Loucy (cell line): Measurements from ENCODE around the gene MALRD1.

ENCODE experiments used
- CTCF ChIP-seq: fragments of 200-600 bp; sonication (generic); conservative IDR thresholded peaks from 2 replicates; pipeline ENCODE4 v1.5.1; 2014; ENCODE audit warnings: mild to moderate bottlenecking, antibody characterized with exemption, low read length
- EZH2phosphoT487 ChIP-seq: fragments of 200-600 bp; IDR thresholded peaks from 2 replicates; pipeline ENCODE4 v1.6.1; 2018; ENCODE audit warnings: antibody characterized with exemption, mild to moderate bottlenecking, moderate library complexity, borderline replicate concordance

GRCh38 chr10:19629567-19629966 is 581.0 kb downstream of the MALRD1 start:
- TF ChIP-seq CTCF (no peak), EZH2phosphoT487 (no peak)
